H1 (cell line): Measurements from ENCODE around the gene ATP11A. TPM values are rescaled to one million over a fixed set of nuclear protein-coding genes. Genes with fewer than 3 reads are reported as not detected.

Source experiments
- CTCF ChIA-PET: fragments of 300-600 bp; sonication (Branson Sonifier 250); formaldehyde crosslinking; loops from one replicate; lab custom pipeline; 2021; ENCODE audit not compliant: partially characterized antibody; lab: Charles Lee
- POLR2A ChIA-PET: fragments of 300-600 bp; sonication (Branson Sonifier 250); formaldehyde crosslinking; loops from one replicate; lab custom pipeline; 2021; ENCODE audit warnings: inconsistent platforms; ENCODE audit not compliant: partially characterized antibody; lab: Charles Lee
- DNase-seq, 2 experiments: peaks; one replicate each; pipeline versions ENCODE4 v3.0.0 to v3.0.0-alpha.2; 2010 to 2022; ENCODE audit warnings: low spot score in 2 of 2, low read depth in 1 of 2, mixed read lengths in 1 of 2
- FAIRE-seq: peaks from 2 replicates; lab custom pipeline; 2011; peaks lifted over from hg19 to GRCh38; lab: Jason Lieb, UNC
- H2AFZ ChIP-seq: 2 replicates; pipeline ENCODE4 v1.8.1; 2012; ENCODE audit warnings: low read length, inconsistent platforms
- H2AK5ac ChIP-seq: 2 replicates; pipeline ENCODE4 v1.6.1; 2013; ENCODE audit warnings: low read depth, low read length
- H2BK120ac ChIP-seq: replicated peaks from 2 replicates; pipeline ENCODE3; 2013; ENCODE audit warnings: low read depth, low read length, inconsistent platforms
- H2BK12ac ChIP-seq: 2 replicates; pipeline ENCODE4 v1.6.1; 2013; ENCODE audit warnings: low read depth, low read length
- H2BK15ac ChIP-seq: 2 replicates; pipeline ENCODE4 v1.6.1; 2013; ENCODE audit warnings: low read length
- H2BK20ac ChIP-seq: 2 replicates; pipeline ENCODE4 v1.6.1; 2013; ENCODE audit warnings: low read length
- H2BK5ac ChIP-seq: 2 replicates; pipeline ENCODE4 v1.6.1; 2013; ENCODE audit warnings: low read depth, low read length
- H3K14ac ChIP-seq: 2 replicates; pipeline ENCODE4 v1.6.1; 2013; ENCODE audit warnings: inconsistent platforms; ENCODE audit not compliant: insufficient read length
- H3K18ac ChIP-seq: 2 replicates; pipeline ENCODE4 v1.6.1; 2013; ENCODE audit warnings: low read length; ENCODE audit errors: extremely low read depth
- H3K23ac ChIP-seq: 2 replicates; pipeline ENCODE4 v1.6.1; 2013; ENCODE audit warnings: inconsistent platforms; ENCODE audit not compliant: insufficient read length
- H3K23me2 ChIP-seq: 2 replicates; pipeline ENCODE4 v1.6.1; 2013; ENCODE audit warnings: low read depth, low read length
- H3K27ac ChIP-seq: 2 replicates; pipeline ENCODE4 v1.6.1; 2011; ENCODE audit warnings: low read depth, low read length, inconsistent platforms
- H3K27me3 ChIP-seq, 4 experiments: replicated peaks in 1 of 4; 1 replicate in 1 of 4; 2 replicates in 3 of 4; pipeline versions ENCODE4 v1.6.1 to v1.8.1; 2011 to 2013; ENCODE audit warnings: low read length in 3 of 4, mild to moderate bottlenecking in 3 of 4, inconsistent platforms in 2 of 4, mixed read lengths in 2 of 4, moderate library complexity in 1 of 4; ENCODE audit not compliant: control insufficient read depth in 3 of 4, insufficient read depth in 3 of 4; ENCODE audit errors: extremely low read depth in 1 of 4
- H3K36me3 ChIP-seq, 4 experiments: 2 replicates each; pipeline versions ENCODE4 v1.6.1 to v1.8.1; 2011 to 2013; ENCODE audit warnings: mild to moderate bottlenecking in 4 of 4, low read length in 3 of 4, moderate library complexity in 2 of 4, control low read depth in 1 of 4, inconsistent platforms in 1 of 4; ENCODE audit not compliant: insufficient read depth in 4 of 4, control insufficient read depth in 2 of 4
- H3K4ac ChIP-seq: replicated peaks from 2 replicates; pipeline ENCODE3; 2013; ENCODE audit warnings: low read length, low read depth, mixed read lengths, inconsistent platforms; ENCODE audit not compliant: insufficient read length
- H3K4me1 ChIP-seq, 4 experiments: replicated peaks in 1 of 4; 1 replicate in 1 of 4; 2 replicates in 3 of 4; pipeline versions ENCODE4 v1.6.1 to v1.8.1; 2011 to 2013; ENCODE audit warnings: low read length in 3 of 4, inconsistent platforms in 2 of 4, mixed read lengths in 1 of 4; ENCODE audit not compliant: insufficient read depth in 4 of 4, control insufficient read depth in 3 of 4
- H3K4me2 ChIP-seq, 2 experiments: 2 replicates each; pipeline versions ENCODE4 v1.6.1 to v1.8.1; 2011 to 2013; ENCODE audit warnings: low read depth in 2 of 2, low read length in 2 of 2, control low read depth in 1 of 2, inconsistent platforms in 1 of 2, mild to moderate bottlenecking in 1 of 2; ENCODE audit not compliant: insufficient read depth in 1 of 2
- H3K4me3 ChIP-seq, 4 experiments: fragments of 200-600, 300-600 bp in 1 of 4; sonication (generic), shearing (Covaris generic), sonication (Bioruptor Twin) in 1 of 4; 2 replicates each; pipeline versions ENCODE4 v1.5.1 to v1.8.1; 2011 to 2016; ENCODE audit warnings: low read length in 4 of 4, low read depth in 3 of 4, control low read depth in 2 of 4, inconsistent platforms in 2 of 4, mild to moderate bottlenecking in 2 of 4, mixed read lengths in 1 of 4, moderate library complexity in 1 of 4; ENCODE audit not compliant: insufficient read depth in 2 of 4; ENCODE audit errors: extremely low read depth in 1 of 4
- H3K56ac ChIP-seq: replicated peaks from 2 replicates; pipeline ENCODE3; 2013; ENCODE audit warnings: low read depth, mild to moderate bottlenecking, mixed read lengths, low read length, inconsistent platforms; ENCODE audit not compliant: insufficient read length
- H3K79me1 ChIP-seq: 2 replicates; pipeline ENCODE4 v1.6.1; 2013; ENCODE audit warnings: low read depth, low read length, control low read depth
- H3K79me2 ChIP-seq, 2 experiments: 2 replicates each; pipeline versions ENCODE4 v1.6.1 to v1.8.1; 2012 to 2013; ENCODE audit warnings: low read length in 2 of 2, mild to moderate bottlenecking in 2 of 2, inconsistent platforms in 1 of 2; ENCODE audit not compliant: insufficient read depth in 2 of 2, control insufficient read depth in 1 of 2
- H3K9ac ChIP-seq, 4 experiments: replicated peaks in 1 of 4; 1 replicate in 1 of 4; 2 replicates in 3 of 4; pipeline versions ENCODE4 v1.6.1 to v1.8.1; 2011 to 2013; ENCODE audit warnings: low read depth in 3 of 4, low read length in 3 of 4, control low read depth in 2 of 4, mild to moderate bottlenecking in 2 of 4, moderate library complexity in 2 of 4, inconsistent platforms in 1 of 4; ENCODE audit errors: extremely low read depth in 1 of 4
- H3K9me3 ChIP-seq, 2 experiments: 2 replicates each; pipeline versions ENCODE4 v1.6.1 to v1.8.1; 2012 to 2013; ENCODE audit warnings: mild to moderate bottlenecking in 2 of 2, moderate library complexity in 2 of 2, control low read depth in 1 of 2, inconsistent platforms in 1 of 2, low read depth in 1 of 2, low read length in 1 of 2, mixed read lengths in 1 of 2; ENCODE audit not compliant: insufficient read depth in 2 of 2
- H4K20me1 ChIP-seq, 2 experiments: replicated peaks in 1 of 2; 2 replicates each; pipeline versions ENCODE3 to v1.8.1; 2011 to 2013; ENCODE audit warnings: inconsistent platforms in 2 of 2, low read length in 2 of 2, mild to moderate bottlenecking in 1 of 2; ENCODE audit not compliant: insufficient read depth in 2 of 2, control insufficient read depth in 1 of 2
- H4K5ac ChIP-seq: 2 replicates; pipeline ENCODE4 v1.6.1; 2013; ENCODE audit warnings: low read length, low read depth, mixed read lengths, inconsistent platforms; ENCODE audit not compliant: insufficient read length
- H4K8ac ChIP-seq: 2 replicates; pipeline ENCODE4 v1.8.0; 2013; ENCODE audit warnings: mild to moderate bottlenecking, moderate library complexity, low read length, inconsistent platforms; ENCODE audit not compliant: insufficient read depth; ENCODE audit errors: extremely low read depth
- H4K91ac ChIP-seq: replicated peaks from 2 replicates; pipeline ENCODE3; 2013; ENCODE audit warnings: low read length, mixed read lengths, inconsistent platforms; ENCODE audit not compliant: insufficient read length
- CHD2 ChIP-seq: IDR thresholded peaks from 2 replicates; pipeline ENCODE4 v1.6.1; 2012; ENCODE audit warnings: low read length, improper control_type of control experiment
- HDAC6 ChIP-seq: IDR thresholded peaks from one replicate; pipeline ENCODE4 v1.7.1; 2012; ENCODE audit warnings: low read depth, mild to moderate bottlenecking, inconsistent platforms, low read length, moderate library complexity
- POLR2AphosphoS5 ChIP-seq: IDR thresholded peaks from 2 replicates; pipeline ENCODE4 v1.6.1; 2011; ENCODE audit warnings: low read depth, low read length
- POU5F1 ChIP-seq: IDR thresholded peaks from 2 replicates; pipeline ENCODE4 v1.6.1; 2011; ENCODE audit warnings: low read depth, mild to moderate bottlenecking, low read length, moderate library complexity
- TAF7 ChIP-seq: optimal IDR thresholded peaks from 2 replicates; pipeline ENCODE3; 2011; ENCODE audit warnings: low read depth, mild to moderate bottlenecking, inconsistent platforms, low read length, moderate library complexity, borderline replicate concordance
- TCF12 ChIP-seq: IDR thresholded peaks from 2 replicates; pipeline ENCODE4 v1.6.1; 2011; ENCODE audit warnings: low read depth, mild to moderate bottlenecking, low read length
- TEAD4 ChIP-seq: IDR thresholded peaks from 2 replicates; pipeline ENCODE4 v1.6.1; 2012; ENCODE audit warnings: low read depth, low read length, inconsistent platforms, mixed read lengths
- WGBS, 2 experiments: shearing (Covaris generic) in 1 of 2; methylation state at CpG; one replicate each; pipeline versions ENCODE4 v1.1.6 to v1.1.7; 2013 to 2015; ENCODE audit warnings: low lambda C conversion rate in 2 of 2, mixed read lengths in 2 of 2, inconsistent platforms in 1 of 2, low coverage in 1 of 2, missing lambda C conversion rate in 1 of 2; ENCODE audit not compliant: insufficient replicate concordance in 2 of 2, insufficient coverage in 1 of 2, insufficient read length in 1 of 2; ENCODE audit errors: extremely low coverage in 1 of 2, missing lambda C conversion rate in 1 of 2; 5-methylcytosine and 5-hydroxymethylcytosine counted together
- polyA plus RNA-seq, 7 experiments: library from polyadenylated mRNA; depleted of rRNA in 3 of 7; stranded (reverse) in 5 of 7; unstranded in 2 of 7; fragments of >200 nt in 5 of 7; fragments of 200-250 nt in 2 of 7; gene quantifications; 1 replicate in 5 of 7; 2 replicates in 1 of 7; 4 replicates in 1 of 7; pipeline versions ENCODE4 v1.2.1 to v1.2.3, GENCODE V29; 2011 to 2013; ENCODE audit warnings: missing spikeins in 2 of 7, mixed read lengths in 2 of 7
- total RNA-seq: library from RNA; stranded (reverse); fragmentation: NEBNext Ultra II Directional; extraction: Animal tissue kit (Norgen Biotek cat#: 25700); gene quantifications from 2 replicates; pipeline ENCODE4 v1.2.1, GENCODE V29; 2021

The ATP11A gene
- total and polyA plus RNA-seq, 2 of the 8 experiments (the other 6 are each of a cell fraction or from before 2014, with no cell fraction given): 28.8 to 72.9 TPM

GRCh38 chr13:112730157-112730671 lies 40.4 kb downstream of the ATP11A start:
- Histone ChIP-seq H3K4me1 (peaks cover 7 to 43% (median 22%) of the 10 kb centered on the region in 4 experiments), H3K23ac (no peak overlapping the region), H3K18ac (no peak overlapping the region), H3K4ac (no peak overlapping the region), H4K5ac (no peak overlapping the region), H3K27me3 (no peaks in the 10 kb centered on the region), H3K9ac (no peak overlapping the region), H3K9me3 (no peaks in the 10 kb centered on the region), H2BK20ac (peak overlapping the region; percentile 67; the same call in 1 of the 2 replicates), H3K27ac (no peak overlapping the region), H4K8ac (no peak overlapping the region; the same call in 1 of the 2 replicates), H3K36me3 (no peaks in the 10 kb centered on the region), H2BK5ac (peak overlapping the region; percentile 64; the same call in 1 of the 2 replicates), H3K56ac (no peak overlapping the region)
- WGBS, 2 experiments: 91% methylated on average over 21 of the region's 21 CpGs; no CpG with 5 or more reads in 1 of the 2 experiments
- TF ChIP-seq POU5F1 (no peak), CHD2 (no peak), TEAD4 (no peak), TCF12 (no peak), POLR2AphosphoS5 (no peak), HDAC6 (no peak), TAF7 (no peak)
- TF ChIP-seq, all 59 proteins: peak for 0
- Histone ChIP-seq H2BK12ac (peak overlapping the region; percentile 68; the same call in 1 of the 2 replicates), H3K14ac (no peak overlapping the region), H3K4me2 (no peak overlapping the region), H3K23me2 (no peaks in the 10 kb centered on the region), H4K91ac (peak overlapping the region; percentile 25), H3K4me3 (no peak overlapping the region), H2BK15ac (peak overlapping the region; percentile 16; the same call in 1 of the 2 replicates), H2AFZ (no peak overlapping the region), H4K20me1 (no peaks in the 10 kb centered on the region), H2AK5ac (0 out of 2 replicates have a peak overlapping the region, but pooled peaks have one; percentile 67), H2BK120ac (no peak overlapping the region), H3K79me1 (peaks cover 17% of the 10 kb centered on the region), H3K79me2 (peaks cover 0 to 70% of the 10 kb centered on the region in 2 experiments; a peak in 2 of 4 replicates)
- ChIA-PET POLR2A (interaction anchor here (0.7 kb wide), 1 partner anchor 14 kb away, joined by 3 read pairs; no protein-coding TSS in a partner anchor), CTCF (interaction anchor here (0.9 kb wide), 1 partner anchor 20 kb away, joined by 3 read pairs; no protein-coding TSS in a partner anchor)
- no peak for DNase-seq
- FAIRE-seq: no peak
